HepG2 (cell line): ENCODE measurements around the gene KCNH1. TPM values are rescaled to one million over a fixed set of nuclear protein-coding genes. Genes with fewer than 3 reads are reported as not detected.

Source experiments
- ATAC-seq: fragments of 200-7000 bp; cut with Tn5 transposase; 3 replicates; pipeline ENCODE4 v1.9.1; 2020; ENCODE audit warnings: mild to moderate bottlenecking, moderate library complexity
- BruUV-seq: library from RNA; stranded (reverse); fragments of 400-500 nt; replicated peaks from 2 replicates; lab custom pipeline; 2021; lab: Mats Ljungman, UMichigan
- CTCF ChIA-PET: fragments of 300-600 bp; formaldehyde crosslinking; extraction: SDS; loops from one replicate; lab custom pipeline; 2021; ENCODE audit warnings: low total read pairs, inconsistent platforms, low intra/inter-chr PET ratio; lab: Yijun Ruan, JAX
- POLR2A ChIA-PET: fragments of 350-600 bp; sonication (Branson Sonifier 250); formaldehyde crosslinking; loops from one replicate; lab custom pipeline; 2020; ENCODE audit warnings: antibody characterized with exemption, inconsistent platforms; lab: Yijun Ruan, JAX
- DNase-seq: peaks from one replicate; pipeline ENCODE4 v3.0.0-alpha.2; 2015; ENCODE audit warnings: low spot score
- FAIRE-seq: peaks from 3 replicates; lab custom pipeline; 2011; peaks lifted over from hg19 to GRCh38; lab: Jason Lieb, UNC
- H2AFZ ChIP-seq: one replicate; pipeline ENCODE4 v1.6.1; 2011; ENCODE audit warnings: low read length, inconsistent platforms
- H3K27ac ChIP-seq: fragments of 300-600 bp; 3 replicates; pipeline ENCODE4 v1.8.0; 2011; ENCODE audit warnings: mixed run types, mild to moderate bottlenecking, mixed read lengths, low read length, inconsistent platforms; ENCODE audit not compliant: insufficient read depth; ENCODE audit errors: extremely low read length
- H3K27me3 ChIP-seq, 2 experiments: fragments of 200-600 bp in 1 of 2; 2 replicates in 1 of 2; 3 replicates in 1 of 2; pipeline versions ENCODE4 v1.6.0 to v1.8.0; 2011; ENCODE audit warnings: low read length in 2 of 2, mild to moderate bottlenecking in 2 of 2, moderate library complexity in 2 of 2, inconsistent platforms in 1 of 2; ENCODE audit not compliant: insufficient read depth in 2 of 2, control insufficient read depth in 1 of 2
- H3K36me3 ChIP-seq, 2 experiments: fragments of 200-600 bp in 1 of 2; replicated peaks in 1 of 2; 2 replicates in 1 of 2; 3 replicates in 1 of 2; pipeline versions ENCODE4 v1.5.1 to v1.8.0; 2011; ENCODE audit warnings: low read length in 2 of 2, inconsistent platforms in 1 of 2; ENCODE audit not compliant: insufficient read depth in 2 of 2, control insufficient read depth in 1 of 2
- H3K4me1 ChIP-seq: 2 replicates; pipeline ENCODE4 v1.5.1; 2012; ENCODE audit warnings: low read length, inconsistent platforms; ENCODE audit not compliant: insufficient read depth
- H3K4me2 ChIP-seq: 2 replicates; pipeline ENCODE4 v1.6.0; 2011; ENCODE audit warnings: low read depth, low read length, inconsistent platforms
- H3K4me3 ChIP-seq, 3 experiments: fragments of 200-600 bp in 1 of 3; sonication (generic), shearing (Covaris generic) in 1 of 3; replicated peaks in 1 of 3; 2 replicates each; pipeline ENCODE4 v1.5.1; 2011 to 2016; ENCODE audit warnings: low read length in 3 of 3, inconsistent platforms in 2 of 3, low read depth in 2 of 3, mild to moderate bottlenecking in 2 of 3, control low read depth in 1 of 3, mixed read lengths in 1 of 3; ENCODE audit not compliant: insufficient read depth in 1 of 3
- H3K79me2 ChIP-seq: one replicate; pipeline ENCODE4 v1.6.1; 2011; ENCODE audit warnings: low read length, inconsistent platforms; ENCODE audit not compliant: insufficient read depth
- H3K9ac ChIP-seq: 2 replicates; pipeline ENCODE4 v1.6.0; 2011; ENCODE audit warnings: mild to moderate bottlenecking, low read depth, low read length, inconsistent platforms; ENCODE audit not compliant: insufficient read depth
- H3K9me3 ChIP-seq: 2 replicates; pipeline ENCODE4 v1.5.1; 2012; ENCODE audit warnings: mild to moderate bottlenecking, low read length
- H4K20me1 ChIP-seq: 2 replicates; pipeline ENCODE4 v1.6.0; 2011; ENCODE audit warnings: inconsistent platforms, mild to moderate bottlenecking, low read length, moderate library complexity; ENCODE audit not compliant: insufficient read depth
- CTCF ChIP-seq: sonication (generic); formaldehyde crosslinking; IDR thresholded peaks from 2 replicates; pipeline ENCODE4 v1.5.0; 2020; ENCODE audit warnings: mild to moderate bottlenecking, missing genetic modification reagents, moderate library complexity
- DNMT3B ChIP-seq: conservative IDR thresholded peaks from 2 replicates; pipeline ENCODE4 v1.6.1; 2016; ENCODE audit warnings: missing biosample characterization, control low read depth
- ELF4 ChIP-seq: sonication (generic); formaldehyde crosslinking; IDR thresholded peaks from 2 replicates; pipeline ENCODE4 v1.5.0; 2020; ENCODE audit warnings: missing genetic modification reagents, mild to moderate bottlenecking, moderate library complexity, borderline replicate concordance
- FOXJ3 ChIP-seq: sonication (generic); formaldehyde crosslinking; IDR thresholded peaks from 2 replicates; pipeline ENCODE4 v1.4.0; 2020; ENCODE audit warnings: missing genetic modification reagents, mild to moderate bottlenecking, borderline replicate concordance
- GABPB1 ChIP-seq: IDR thresholded peaks from 2 replicates; pipeline ENCODE4 v1.6.1; 2016; ENCODE audit warnings: mild to moderate bottlenecking, missing genetic modification reagents, moderate library complexity, missing compliant biosample characterization
- MATR3 ChIP-seq: sonication (generic); formaldehyde crosslinking; IDR thresholded peaks from 2 replicates; pipeline ENCODE4 v1.4.0; 2020; ENCODE audit warnings: missing genetic modification reagents
- MTA1 ChIP-seq: sonication (generic); formaldehyde crosslinking; IDR thresholded peaks from 2 replicates; pipeline ENCODE4 v1.4.0; 2020; ENCODE audit warnings: missing genetic modification reagents, mild to moderate bottlenecking, borderline replicate concordance
- MZF1 ChIP-seq: sonication (generic); formaldehyde crosslinking; IDR thresholded peaks from 2 replicates; pipeline ENCODE4 v1.8.1; 2023; ENCODE audit warnings: mild to moderate bottlenecking, missing genetic modification reagents, borderline replicate concordance
- POLR2A ChIP-seq, 2 experiments: IDR thresholded peaks; 2 replicates each; pipeline ENCODE4 v1.6.1; 2011; ENCODE audit warnings: low read depth in 2 of 2, low read length in 2 of 2, mild to moderate bottlenecking in 1 of 2, moderate library complexity in 1 of 2; ENCODE audit not compliant: insufficient read depth in 1 of 2
- ZNF136 ChIP-seq: sonication (generic); formaldehyde crosslinking; IDR thresholded peaks from 2 replicates; pipeline ENCODE4 v1.8.1; 2022; ENCODE audit warnings: low read depth, mild to moderate bottlenecking, moderate library complexity, missing genetic modification reagents
- ZNF207 ChIP-seq: fragments of 450-650 bp; IDR thresholded peaks from 2 replicates; pipeline ENCODE4 v1.6.1; 2016; ENCODE audit warnings: antibody characterized with exemption, borderline replicate concordance
- ZNF574 ChIP-seq: sonication (generic); formaldehyde crosslinking; IDR thresholded peaks from 2 replicates; pipeline ENCODE4 v1.4.0; 2020; ENCODE audit warnings: missing genetic modification reagents
- ZNF619 ChIP-seq: sonication (generic); formaldehyde crosslinking; IDR thresholded peaks from 2 replicates; pipeline ENCODE4 v1.4.0; 2020; ENCODE audit warnings: mild to moderate bottlenecking, missing genetic modification reagents
- ZSCAN22 ChIP-seq: sonication (generic); formaldehyde crosslinking; IDR thresholded peaks from 2 replicates; pipeline ENCODE4 v1.4.0; 2020; ENCODE audit warnings: mild to moderate bottlenecking, missing genetic modification reagents
- WGBS: methylation state at CpG from one replicate; pipeline ENCODE4 v1.1.6; 2017; ENCODE audit warnings: low lambda C conversion rate; 5-methylcytosine and 5-hydroxymethylcytosine counted together
- in situ Hi-C: cut with HindIII; loops from 2 replicates; pipeline ENCODE4 v1.10.0; 2017; ENCODE audit warnings: low pct_unique_long_range_greater_than_20kb; ENCODE audit not compliant: extremely low pct_ligation_motif_present
- intact Hi-C: fragments of 100-400 bp; cut with micrococcal nuclease; formaldehyde crosslinking; loops from one replicate; pipeline ENCODE4 v1.10.0; 2022; ENCODE audit not compliant: unreplicated experiment
- polyA plus RNA-seq, 8 experiments: library from polyadenylated mRNA; depleted of rRNA in 3 of 8; stranded (reverse) in 7 of 8; unstranded in 1 of 8; fragments of >200 nt; fragmentation: Illumina TruSeq in 4 of 8; extraction: Trizol in 4 of 8; gene quantifications; 2 replicates each; pipeline versions ENCODE4 v1.2.1 to v1.2.3, GENCODE V29; 2011 to 2016; ENCODE audit warnings: low read depth in 4 of 8, missing spikeins in 1 of 8, mixed read lengths in 1 of 8; ENCODE audit not compliant: insufficient read depth in 1 of 8
- total RNA-seq, 5 experiments: library from RNA; depleted of rRNA; stranded (reverse); fragments of >200 nt; fragmentation: Illumina TruSeq; extraction: Trizol; gene quantifications; 2 replicates each; pipeline ENCODE4 v1.2.3, GENCODE V29; 2016; ENCODE audit warnings: low read depth in 1 of 5
- TF ChIP-seq, protein P1 (sequence below): IDR thresholded peaks from 2 replicates; pipeline ENCODE4 v1.6.1; 2016

KCNH1 gene
- total and polyA plus RNA-seq, 2 of the 13 experiments (the other 11 are each of a cell fraction or from before 2014, with no cell fraction given): not detected

GRCh38 chr1:210695026-210695425 lies 438.9 kb downstream of the KCNH1 start:
- Histone ChIP-seq H3K4me1 (no peaks in the 10 kb centered on the region), H3K4me2 (no peak overlapping the region), H3K9ac (no peak overlapping the region), H3K4me3 (no peak overlapping the region), H4K20me1 (no peaks in the 10 kb centered on the region), H2AFZ (no peak overlapping the region), H3K27ac (no peak overlapping the region), H3K79me2 (no peaks in the 10 kb centered on the region), H3K36me3 (no peaks in the 10 kb centered on the region), H3K27me3 (no peaks in the 10 kb centered on the region), H3K9me3 (no peaks in the 10 kb centered on the region)
- WGBS: 0% methylated on average over 1 of the region's 1 CpG
- intact Hi-C loops: no loop called here
- no peak for FAIRE-seq
- no peak for DNase-seq
- BruUV-seq: no TSS peak
- ChIA-PET CTCF (no interaction called here), POLR2A (no interaction called here)
- in situ Hi-C loops: no loop called here
- TF ChIP-seq GABPB1 (CRISPR knock-in tag) (no peak), ZNF207 (no peak), ZSCAN22 (CRISPR knock-in tag) (no peak), DNMT3B (CRISPR knock-in tag) (no peak), ZNF574 (CRISPR knock-in tag) (no peak), MZF1 (CRISPR knock-in tag) (no peak), ELF4 (CRISPR knock-in tag) (no peak), FOXJ3 (CRISPR knock-in tag) (no peak), POLR2A (IDR thresholded peaks at IDR 0.05; ENCODE audit: insufficient read depth in 1 of 2, low read depth in 2 of 2, low read length in 2 of 2) (no peak), MATR3 (CRISPR knock-in tag) (no peak), ZNF619 (CRISPR knock-in tag) (no peak), ZNF136 (no peak), MTA1 (CRISPR knock-in tag) (no peak), CTCF (CRISPR knock-in tag) (no peak)
- TF ChIP-seq, protein P1, sequence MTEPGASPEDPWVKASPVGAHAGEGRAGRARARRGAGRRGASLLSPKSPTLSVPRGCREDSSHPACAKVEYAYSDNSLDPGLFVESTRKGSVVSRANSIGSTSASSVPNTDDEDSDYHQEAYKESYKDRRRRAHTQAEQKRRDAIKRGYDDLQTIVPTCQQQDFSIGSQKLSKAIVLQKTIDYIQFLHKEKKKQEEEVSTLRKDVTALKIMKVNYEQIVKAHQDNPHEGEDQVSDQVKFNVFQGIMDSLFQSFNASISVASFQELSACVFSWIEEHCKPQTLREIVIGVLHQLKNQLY (CRISPR knock-in tag): no peak
- no peak for ATAC-seq
